RWPE2 (cell line): ENCODE data around the gene SHH.

Experiments used
- ATAC-seq: fragments of 200-7000 bp; cut with Tn5 transposase; 3 replicates; pipeline ENCODE4 v1.9.1; 2021; ENCODE audit warnings: low read depth
- DNase-seq: peaks from one replicate; pipeline ENCODE4 v3.0.0-alpha.2; 2020; ENCODE audit warnings: low spot score
- H3K27ac ChIP-seq: fragments of 450-650 bp; 2 replicates; pipeline ENCODE4 v1.5.1; 2017; ENCODE audit warnings: mild to moderate bottlenecking; ENCODE audit not compliant: poor library complexity, severe bottlenecking
- H3K27me3 ChIP-seq: fragments of 250-450 bp; sonication (Bioruptor Pico); 2 replicates; pipeline ENCODE4 v1.5.1; 2021; ENCODE audit warnings: mild to moderate bottlenecking, moderate library complexity; ENCODE audit not compliant: insufficient read depth, poor library complexity, severe bottlenecking
- H3K36me3 ChIP-seq: fragments of 250-450 bp; sonication (Bioruptor Pico); 2 replicates; pipeline ENCODE4 v1.5.1; 2020; ENCODE audit warnings: low read depth, mild to moderate bottlenecking, moderate library complexity
- H3K4me1 ChIP-seq: fragments of 250-450 bp; sonication (Bioruptor Pico); 2 replicates; pipeline ENCODE4 v1.5.1; 2021; ENCODE audit warnings: mild to moderate bottlenecking, moderate library complexity; ENCODE audit not compliant: insufficient read depth, poor library complexity, severe bottlenecking
- H3K4me3 ChIP-seq: fragments of 250-450 bp; sonication (Bioruptor Pico); 2 replicates; pipeline ENCODE4 v1.5.1; 2021; ENCODE audit warnings: mild to moderate bottlenecking, moderate library complexity; ENCODE audit not compliant: severe bottlenecking
- H3K9me3 ChIP-seq: fragments of 250-450 bp; sonication (Bioruptor Pico); 2 replicates; pipeline ENCODE4 v1.5.1; 2021; ENCODE audit warnings: mild to moderate bottlenecking, moderate library complexity; ENCODE audit not compliant: severe bottlenecking
- TF ChIP-seq, protein P1 (sequence below): fragments of 450-650 bp; IDR thresholded peaks from one replicate; pipeline ENCODE4 v1.5.1; 2017; ENCODE audit warnings: mild to moderate bottlenecking, moderate library complexity; ENCODE audit not compliant: poor library complexity, severe bottlenecking

SHH gene

DNA sequence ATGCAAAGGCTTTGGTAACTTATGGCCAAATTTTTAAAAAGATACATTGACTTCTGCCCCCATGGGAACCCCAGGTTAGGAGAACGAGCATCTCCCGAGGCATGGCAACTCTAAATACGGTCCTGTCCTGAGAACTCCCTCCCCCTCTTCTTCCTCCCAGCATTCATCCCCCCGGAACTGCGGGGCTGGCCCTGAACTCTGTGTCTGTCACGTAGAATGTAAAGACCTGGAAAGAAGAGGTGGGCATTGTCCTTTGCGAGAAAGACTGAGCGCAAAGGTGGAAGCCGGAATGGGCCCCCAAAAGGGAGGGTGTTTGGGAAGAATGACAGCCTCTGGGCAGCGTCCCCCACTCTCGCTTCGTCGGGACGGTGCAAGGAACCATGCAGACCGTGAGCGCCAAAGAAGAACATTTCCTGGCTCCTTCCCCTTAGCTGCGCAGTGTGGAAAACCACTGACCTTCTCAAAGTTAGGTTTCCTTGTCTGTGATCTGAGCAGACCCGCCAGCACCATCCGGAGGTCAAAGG lies 21.0 kb downstream of the SHH start:
- no peak for DNase-seq
- no peak overlapping the region for H3K4me3 ChIP-seq
- peaks cover 7% of the 10 kb centered on the region for H3K4me1 ChIP-seq
- no peaks in the 10 kb centered on the region for H3K9me3 ChIP-seq
- no peak for ATAC-seq
- H3K36me3 ChIP-seq, result no peaks in the 10 kb centered on the region
- H3K27ac ChIP-seq, result no peak overlapping the region
- TF ChIP-seq, protein P1, sequence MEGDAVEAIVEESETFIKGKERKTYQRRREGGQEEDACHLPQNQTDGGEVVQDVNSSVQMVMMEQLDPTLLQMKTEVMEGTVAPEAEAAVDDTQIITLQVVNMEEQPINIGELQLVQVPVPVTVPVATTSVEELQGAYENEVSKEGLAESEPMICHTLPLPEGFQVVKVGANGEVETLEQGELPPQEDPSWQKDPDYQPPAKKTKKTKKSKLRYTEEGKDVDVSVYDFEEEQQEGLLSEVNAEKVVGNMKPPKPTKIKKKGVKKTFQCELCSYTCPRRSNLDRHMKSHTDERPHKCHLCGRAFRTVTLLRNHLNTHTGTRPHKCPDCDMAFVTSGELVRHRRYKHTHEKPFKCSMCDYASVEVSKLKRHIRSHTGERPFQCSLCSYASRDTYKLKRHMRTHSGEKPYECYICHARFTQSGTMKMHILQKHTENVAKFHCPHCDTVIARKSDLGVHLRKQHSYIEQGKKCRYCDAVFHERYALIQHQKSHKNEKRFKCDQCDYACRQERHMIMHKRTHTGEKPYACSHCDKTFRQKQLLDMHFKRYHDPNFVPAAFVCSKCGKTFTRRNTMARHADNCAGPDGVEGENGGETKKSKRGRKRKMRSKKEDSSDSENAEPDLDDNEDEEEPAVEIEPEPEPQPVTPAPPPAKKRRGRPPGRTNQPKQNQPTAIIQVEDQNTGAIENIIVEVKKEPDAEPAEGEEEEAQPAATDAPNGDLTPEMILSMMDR, result no peak
- no peaks in the 10 kb centered on the region for H3K27me3 ChIP-seq

DNA sequence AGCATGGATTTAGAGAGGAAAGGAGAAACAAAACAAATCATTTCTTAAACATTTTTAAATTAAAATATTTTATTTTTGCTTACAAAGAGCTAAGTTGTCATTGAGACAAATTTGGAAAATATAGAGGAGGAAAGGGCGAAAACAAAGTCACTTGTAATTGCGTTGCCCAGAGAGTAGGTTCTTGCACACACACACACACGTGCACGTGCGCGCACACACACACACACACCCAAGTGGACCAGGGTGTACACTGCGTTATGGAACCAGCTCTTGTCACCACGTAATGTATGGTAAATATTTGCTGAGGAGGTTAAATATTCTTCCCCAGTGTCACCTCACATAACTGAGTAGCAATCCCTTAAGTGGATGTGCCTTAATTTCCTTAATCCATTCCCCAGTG lies 21.6 kb downstream of the SHH start:
- TF ChIP-seq, protein P1, result no peak
- no peak for ATAC-seq
- H3K27ac ChIP-seq, result no peak overlapping the region
- no peak for DNase-seq
- H3K36me3 ChIP-seq, result no peaks in the 10 kb centered on the region
- H3K4me1 ChIP-seq, result peaks cover 7% of the 10 kb centered on the region
- H3K9me3 ChIP-seq, result no peaks in the 10 kb centered on the region
- no peak overlapping the region for H3K4me3 ChIP-seq
- no peaks in the 10 kb centered on the region for H3K27me3 ChIP-seq

DNA sequence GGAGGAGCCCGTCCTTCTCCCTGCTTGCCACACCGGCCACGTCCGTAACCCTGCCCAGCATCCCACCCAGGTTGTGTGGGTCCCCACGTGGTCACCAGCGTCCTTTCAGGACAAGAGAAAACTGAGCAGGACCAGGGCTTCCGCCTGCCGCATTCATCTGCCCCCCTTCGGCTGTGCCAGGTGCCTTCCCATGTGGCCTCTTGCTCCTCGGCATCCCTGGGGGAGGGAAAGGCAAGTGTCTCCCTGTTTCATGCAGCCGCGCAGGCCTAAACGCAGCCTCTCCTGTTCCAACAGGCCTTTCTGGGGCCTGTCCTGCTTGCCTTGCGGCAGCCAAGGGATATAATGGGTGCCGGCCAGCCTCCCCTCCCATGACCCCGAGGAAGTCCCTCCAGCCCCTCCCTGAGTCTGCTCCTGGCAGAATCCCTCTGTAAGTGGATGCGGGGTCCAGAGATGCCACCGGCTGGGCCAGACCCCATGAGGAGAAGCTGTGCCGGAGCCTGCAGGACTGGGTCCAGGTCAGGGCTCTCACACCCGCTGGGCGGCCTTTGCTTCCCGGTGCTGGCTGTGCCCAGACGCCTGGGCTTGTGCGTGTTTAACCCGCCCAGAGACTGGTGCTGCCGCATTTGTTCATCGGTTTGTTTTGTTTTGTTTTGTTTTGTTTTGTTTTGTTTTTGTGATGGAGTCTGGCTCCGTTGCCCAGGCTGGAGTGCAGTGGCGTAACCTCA lies 23.1 kb downstream of the SHH start:
- Histone ChIP-seq H3K27me3 (no peaks in the 10 kb centered on the region), H3K9me3 (no peaks in the 10 kb centered on the region), H3K4me1 (peaks cover 7% of the 10 kb centered on the region), H3K27ac (no peak overlapping the region), H3K4me3 (no peak overlapping the region), H3K36me3 (no peaks in the 10 kb centered on the region)
- TF ChIP-seq, protein P1, result no peak
- no peak for DNase-seq
- ATAC-seq, result peak; percentile 43

DNA sequence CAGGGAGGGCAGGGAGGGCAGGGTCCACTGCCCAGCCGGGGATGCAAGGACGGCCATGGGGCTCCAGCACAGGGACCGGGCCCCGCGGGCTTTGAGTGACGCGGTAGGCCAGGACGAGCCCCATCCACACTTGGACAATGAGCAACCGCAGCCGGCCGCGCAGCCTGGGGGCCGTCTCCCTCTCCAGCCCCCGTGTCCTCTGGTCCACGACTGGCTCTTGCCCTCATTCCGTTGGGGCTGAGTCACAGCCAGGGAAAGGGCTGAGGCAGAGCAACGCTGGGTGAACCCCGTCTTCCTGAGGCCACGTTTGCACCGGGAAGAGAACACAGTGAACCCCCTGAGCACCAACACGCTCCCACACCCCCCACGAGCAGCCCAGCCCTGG lies 23.7 kb downstream of the SHH start:
- Histone ChIP-seq H3K9me3 (no peaks in the 10 kb centered on the region), H3K27me3 (no peaks in the 10 kb centered on the region), H3K4me3 (no peak overlapping the region), H3K27ac (no peak overlapping the region), H3K4me1 (peaks cover 7% of the 10 kb centered on the region), H3K36me3 (no peaks in the 10 kb centered on the region)
- peak; percentile 62 for ATAC-seq
- DNase-seq, result no peak
- TF ChIP-seq, protein P1, result no peak
